Keratinocyte (primary cell): ENCODE results near the gene F2RL2. TPM values are rescaled to one million over a fixed set of nuclear protein-coding genes. Genes with fewer than 3 reads are reported as not detected.

Experiments
- DNase-seq: peaks from one replicate; pipeline ENCODE4 v3.0.0-alpha.2; 2011; ENCODE audit warnings: low read depth, missing footprints, low spot score
- FAIRE-seq: peaks from 2 replicates; lab custom pipeline; 2011; peaks lifted over from hg19 to GRCh38; lab: Jason Lieb, UNC
- H2AFZ ChIP-seq: 2 replicates; pipeline ENCODE4 v1.6.0; 2012; ENCODE audit warnings: low read length, control low read depth, inconsistent platforms; ENCODE audit not compliant: control insufficient read depth
- H3K27ac ChIP-seq: 2 replicates; pipeline ENCODE4 v1.5.1; 2011; ENCODE audit warnings: low read length; ENCODE audit not compliant: control insufficient read depth, insufficient read depth
- H3K27me3 ChIP-seq: 3 replicates; pipeline ENCODE4 v1.6.0; 2011; ENCODE audit warnings: low read length; ENCODE audit not compliant: control insufficient read depth, insufficient read depth; ENCODE audit errors: extremely low read depth
- H3K36me3 ChIP-seq, 2 experiments: 2 replicates in 1 of 2; 3 replicates in 1 of 2; pipeline ENCODE4 v1.5.1; 2011; ENCODE audit warnings: low read length in 2 of 2, mild to moderate bottlenecking in 1 of 2; ENCODE audit not compliant: control insufficient read depth in 2 of 2, insufficient read depth in 2 of 2; ENCODE audit errors: extremely low read depth in 1 of 2
- H3K4me1 ChIP-seq: 3 replicates; pipeline ENCODE4 v1.5.1; 2011; ENCODE audit warnings: low read length; ENCODE audit not compliant: control insufficient read depth, insufficient read depth; ENCODE audit errors: extremely low read depth
- H3K4me2 ChIP-seq: 3 replicates; pipeline ENCODE4 v1.6.0; 2011; ENCODE audit warnings: low read depth, low read length; ENCODE audit not compliant: control insufficient read depth, insufficient read depth; ENCODE audit errors: extremely low read depth
- H3K4me3 ChIP-seq, 3 experiments: fragments of 200-600 bp in 1 of 3; sonication (generic) in 1 of 3; 2 replicates in 2 of 3; 3 replicates in 1 of 3; pipeline ENCODE4 v1.5.1; 2011 to 2016; ENCODE audit warnings: low read length in 3 of 3, mild to moderate bottlenecking in 3 of 3, control low read depth in 2 of 3, inconsistent platforms in 1 of 3, low read depth in 1 of 3, mixed read lengths in 1 of 3, mixed run types in 1 of 3, moderate library complexity in 1 of 3; ENCODE audit not compliant: control insufficient read depth in 2 of 3, insufficient read depth in 2 of 3; ENCODE audit errors: extremely low read depth in 1 of 3
- H3K79me2 ChIP-seq: 2 replicates; pipeline ENCODE4 v1.6.0; 2012; ENCODE audit warnings: low read length; ENCODE audit not compliant: control insufficient read depth, insufficient read depth
- H3K9ac ChIP-seq: 3 replicates; pipeline ENCODE4 v1.6.0; 2011; ENCODE audit warnings: low read length; ENCODE audit not compliant: control insufficient read depth, insufficient read depth; ENCODE audit errors: extremely low read depth
- H3K9me1 ChIP-seq: 3 replicates; pipeline ENCODE4 v1.6.0; 2011; ENCODE audit warnings: low read length; ENCODE audit not compliant: control insufficient read depth, insufficient read depth; ENCODE audit errors: extremely low read depth
- H3K9me3 ChIP-seq: 2 replicates; pipeline ENCODE4 v1.5.1; 2012; ENCODE audit warnings: low read depth, low read length; ENCODE audit not compliant: control insufficient read depth
- H4K20me1 ChIP-seq: 3 replicates; pipeline ENCODE4 v1.6.0; 2011; ENCODE audit warnings: low read length; ENCODE audit not compliant: control insufficient read depth, insufficient read depth; ENCODE audit errors: extremely low read depth
- CTCF ChIP-seq, 3 experiments: IDR thresholded peaks in 1 of 3; conservative IDR thresholded peaks in 1 of 3; optimal IDR thresholded peaks in 1 of 3; 2 replicates in 2 of 3; 3 replicates in 1 of 3; pipeline versions ENCODE3 to v1.5.1; 2011; ENCODE audit warnings: low read length in 3 of 3, mild to moderate bottlenecking in 3 of 3, moderate library complexity in 2 of 3, control low read depth in 1 of 3, inconsistent platforms in 1 of 3; ENCODE audit not compliant: insufficient read depth in 2 of 3; ENCODE audit errors: extremely low read depth in 1 of 3
- EZH2 ChIP-seq: IDR thresholded peaks from one replicate; pipeline ENCODE4 v1.6.1; 2012; ENCODE audit warnings: inconsistent platforms, mild to moderate bottlenecking, low read length, moderate library complexity
- dilution Hi-C: fragments of 300-500 bp; cut with MboI; formaldehyde crosslinking; loops from one replicate; pipeline ENCODE4 v1.7.0; 2020; ENCODE audit warnings: low sequenced_read_pairs; ENCODE audit not compliant: extremely low pct_ligation_motif_present
- polyA plus RNA-seq, 5 experiments: library from polyadenylated mRNA; depleted of rRNA in 3 of 5; stranded (reverse) in 3 of 5; stranded (forward) in 1 of 5; unstranded in 1 of 5; fragments of >200 nt; gene quantifications; 1 replicate in 1 of 5; 2 replicates in 3 of 5; 3 replicates in 1 of 5; pipeline versions ENCODE4 v1.2.1 to v1.2.3, GENCODE V29; 2011 to 2012; ENCODE audit warnings: missing spikeins in 2 of 5, low read depth in 1 of 5, low replicate concordance in 1 of 5

The F2RL2 gene
- polyA plus RNA-seq, 1 donor (not counting 4 experiments of a cell fraction or from before 2014, with no cell fraction given), result not detected

DNA sequence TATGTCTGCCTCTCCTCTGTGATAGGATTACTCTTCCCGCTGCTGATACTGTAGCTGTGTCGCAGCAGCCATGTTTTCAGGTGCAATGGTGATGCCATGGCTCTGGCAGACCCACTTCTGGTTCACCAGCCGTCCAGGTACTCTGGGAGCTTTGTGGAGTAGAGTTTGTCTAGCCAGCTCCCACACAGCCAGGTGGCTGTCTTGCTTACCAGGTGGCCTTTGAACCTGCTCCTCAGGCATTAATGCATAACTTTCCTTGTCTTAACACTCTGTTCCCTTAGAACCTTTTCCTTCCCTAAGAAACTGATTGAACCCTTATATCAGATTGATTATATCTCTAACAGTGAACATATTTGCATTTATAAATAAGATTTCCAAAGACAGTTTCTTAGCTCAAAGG lies 42.2 kb downstream of the F2RL2 start:
- FAIRE-seq (no peak), DNase-seq (no peak)
- no peak overlapping the region for H3K4me2 ChIP-seq
- H3K27ac ChIP-seq, result no peak overlapping the region
- TF ChIP-seq CTCF (optimal IDR thresholded peaks at IDR 0.05 in 1 of 3, IDR thresholded peaks at IDR 0.05 in 1 of 3, conservative IDR thresholded peaks at IDR 0.05 in 1 of 3; ENCODE audit: extremely low read depth in 1 of 3, insufficient read depth in 2 of 3, low read length in 3 of 3), result no peak
- no peak for TF ChIP-seq EZH2
- dilution Hi-C loops, result no loop called here
- H3K4me1 ChIP-seq, result no peaks in the 10 kb centered on the region
- H4K20me1 ChIP-seq, result no peaks in the 10 kb centered on the region
- H3K9me3 ChIP-seq, result no peaks in the 10 kb centered on the region
- H3K27me3 ChIP-seq, result no peaks in the 10 kb centered on the region
- H3K9me1 ChIP-seq, result no peaks in the 10 kb centered on the region
- H3K9ac ChIP-seq, result no peak overlapping the region
- no peak overlapping the region for H3K4me3 ChIP-seq
- H3K79me2 ChIP-seq, result no peaks in the 10 kb centered on the region
- no peaks in the 10 kb centered on the region for H3K36me3 ChIP-seq
- H2AFZ ChIP-seq, result no peak overlapping the region

GRCh38 chr5:76579166-76579937 lies 43.9 kb downstream of the F2RL2 start:
- Histone ChIP-seq H3K4me3 (no peak overlapping the region), H4K20me1 (no peaks in the 10 kb centered on the region), H3K27me3 (no peaks in the 10 kb centered on the region), H3K36me3 (no peaks in the 10 kb centered on the region), H3K79me2 (no peaks in the 10 kb centered on the region), H3K27ac (no peak overlapping the region), H2AFZ (no peak overlapping the region), H3K9ac (no peak overlapping the region), H3K9me3 (no peaks in the 10 kb centered on the region), H3K4me1 (no peaks in the 10 kb centered on the region), H3K9me1 (no peaks in the 10 kb centered on the region), H3K4me2 (no peak overlapping the region)
- no peak for DNase-seq
- no peak for FAIRE-seq
- dilution Hi-C loops, result no loop called here
- no peak for TF ChIP-seq EZH2
- TF ChIP-seq CTCF (optimal IDR thresholded peaks at IDR 0.05 in 1 of 3, IDR thresholded peaks at IDR 0.05 in 1 of 3, conservative IDR thresholded peaks at IDR 0.05 in 1 of 3; ENCODE audit: extremely low read depth in 1 of 3, insufficient read depth in 2 of 3, low read length in 3 of 3), result no peak
